ENCODE results near the gene MUC5AC.
"Not testable (repeated sequence)": the region's sequence is repeated elsewhere in the genome, so short reads cannot be mapped to it uniquely, and the experiment has no call there.

MUC5AC gene

GRCh38 chr11:1237128-1237580 lies 79.4 kb downstream of the MUC5AC start:
- DNase-seq (ENCODE audit: low read depth), result no peak

DNA sequence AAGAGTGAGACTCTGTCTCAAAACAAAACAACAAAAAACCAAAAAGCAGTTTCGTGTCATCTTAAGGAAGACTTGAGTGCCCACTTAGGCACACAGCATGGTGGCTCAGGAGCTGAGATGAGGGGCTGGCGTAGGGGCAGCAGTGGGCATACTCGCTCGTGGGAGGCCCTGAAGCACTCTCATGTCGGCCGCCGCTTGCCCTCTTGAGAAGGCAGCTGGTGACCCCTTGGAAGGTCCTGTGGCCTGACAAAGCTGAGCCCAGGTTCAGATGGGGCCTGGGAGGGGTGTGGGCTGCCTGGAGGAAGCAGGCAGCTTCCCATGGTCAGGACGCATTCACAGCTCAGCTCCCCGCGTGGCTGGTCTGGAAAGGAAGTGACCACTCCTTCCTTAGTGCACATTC lies 80.1 kb downstream of the MUC5AC start:
- no peak for DNase-seq (ENCODE audit: low read depth)

- no peak for DNase-seq (ENCODE audit: low read depth)
Observed at GRCh38 chr11:1238767-1239595, 81.2 kb downstream of the MUC5AC start.

DNA sequence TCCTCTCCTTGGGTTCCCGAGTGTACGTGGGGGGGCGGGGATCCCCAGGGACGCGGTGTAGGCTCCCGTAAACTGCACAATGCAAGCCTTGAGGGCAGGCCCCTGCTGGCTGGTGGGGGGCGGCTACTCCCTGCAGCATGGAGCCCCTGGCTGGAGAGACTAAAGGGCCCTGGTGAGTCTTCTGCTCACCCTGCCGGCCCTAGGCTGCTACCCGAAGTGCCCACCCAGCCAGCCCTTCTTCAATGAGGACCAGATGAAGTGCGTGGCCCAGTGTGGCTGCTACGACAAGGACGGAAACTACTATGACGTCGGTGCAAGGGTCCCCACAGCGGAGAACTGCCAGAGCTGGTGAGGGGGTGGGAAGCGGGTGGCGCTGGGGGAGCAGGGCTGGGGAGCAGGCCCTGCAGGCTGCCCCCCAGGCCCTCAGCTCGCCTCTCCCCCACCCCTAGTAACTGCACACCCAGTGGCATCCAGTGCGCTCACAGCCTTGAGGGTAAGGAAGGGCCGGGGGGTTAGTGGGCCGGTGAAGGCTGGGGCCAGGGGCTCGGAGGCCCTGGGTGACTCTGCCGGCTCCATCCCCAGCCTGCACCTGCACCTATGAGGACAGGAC lies 81.9 kb downstream of the MUC5AC start:
- no peak for DNase-seq (ENCODE audit: low read depth)

DNA sequence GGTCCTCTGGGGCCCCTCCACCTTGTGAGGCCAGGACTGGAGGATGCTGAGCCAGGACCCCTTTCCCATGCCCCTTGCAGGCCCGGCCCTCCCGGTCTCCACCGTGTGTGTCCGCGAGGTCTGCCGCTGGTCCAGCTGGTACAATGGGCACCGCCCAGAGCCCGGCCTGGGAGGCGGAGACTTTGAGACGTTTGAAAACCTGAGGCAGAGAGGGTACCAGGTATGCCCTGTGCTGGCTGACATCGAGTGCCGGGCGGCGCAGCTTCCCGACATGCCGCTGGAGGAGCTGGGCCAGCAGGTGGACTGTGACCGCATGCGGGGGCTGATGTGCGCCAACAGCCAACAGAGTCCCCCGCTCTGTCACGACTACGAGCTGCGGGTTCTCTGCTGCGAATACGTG lies 83.0 kb downstream of the MUC5AC start:
- no peak for DNase-seq (ENCODE audit: low read depth)

DNA sequence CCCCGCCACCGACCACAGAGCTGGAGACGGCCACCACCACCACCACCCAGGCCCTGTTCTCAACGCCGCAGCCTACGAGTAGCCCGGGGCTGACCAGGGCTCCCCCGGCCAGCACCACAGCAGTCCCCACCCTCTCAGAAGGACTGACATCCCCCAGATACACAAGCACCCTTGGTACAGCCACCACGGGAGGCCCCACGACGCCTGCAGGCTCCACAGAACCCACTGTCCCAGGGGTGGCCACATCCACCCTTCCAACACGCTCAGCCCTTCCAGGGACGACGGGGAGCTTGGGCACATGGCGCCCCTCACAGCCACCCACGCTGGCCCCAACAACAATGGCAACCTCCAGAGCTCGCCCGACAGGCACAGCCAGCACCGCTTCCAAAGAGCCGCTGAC lies 84.0 kb downstream of the MUC5AC start:
- no peak for DNase-seq (ENCODE audit: low read depth)

- no peak for DNase-seq (ENCODE audit: low read depth)
Observed at GRCh38 chr11:1242289-1242688, 84.5 kb downstream of the MUC5AC start.

DNA sequence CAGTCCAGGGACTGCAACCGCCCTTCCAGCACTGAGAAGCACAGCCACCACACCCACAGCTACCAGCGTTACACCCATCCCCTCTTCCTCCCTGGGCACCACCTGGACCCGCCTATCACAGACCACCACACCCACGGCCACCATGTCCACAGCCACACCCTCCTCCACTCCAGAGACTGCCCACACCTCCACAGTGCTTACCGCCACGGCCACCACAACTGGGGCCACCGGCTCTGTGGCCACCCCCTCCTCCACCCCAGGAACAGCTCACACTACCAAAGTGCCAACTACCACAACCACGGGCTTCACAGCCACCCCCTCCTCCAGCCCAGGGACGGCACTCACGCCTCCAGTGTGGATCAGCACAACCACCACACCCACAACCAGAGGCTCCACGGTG lies 85.0 kb downstream of the MUC5AC start:
- DNase-seq (ENCODE audit: low read depth), result not testable (repeated sequence)

GRCh38 chr11:1243521-1243920 lies 85.8 kb downstream of the MUC5AC start:
- not testable (repeated sequence) for DNase-seq (ENCODE audit: low read depth)

GRCh38 chr11:1244557-1244956 lies 86.8 kb downstream of the MUC5AC start:
- DNase-seq (ENCODE audit: low read depth), result not testable (repeated sequence)

DNA sequence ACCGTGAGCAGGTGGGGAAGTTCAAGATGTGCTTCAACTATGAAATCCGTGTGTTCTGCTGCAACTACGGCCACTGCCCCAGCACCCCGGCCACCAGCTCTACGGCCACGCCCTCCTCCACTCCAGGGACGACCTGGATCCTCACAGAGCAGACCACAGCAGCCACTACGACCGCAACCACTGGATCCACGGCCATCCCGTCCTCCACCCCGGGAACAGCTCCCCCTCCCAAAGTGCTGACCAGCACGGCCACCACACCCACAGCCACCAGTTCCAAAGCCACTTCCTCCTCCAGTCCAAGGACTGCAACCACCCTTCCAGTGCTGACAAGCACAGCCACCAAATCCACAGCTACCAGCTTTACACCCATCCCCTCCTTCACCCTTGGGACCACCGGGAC lies 88.0 kb downstream of the MUC5AC start:
- not testable (repeated sequence) for DNase-seq (ENCODE audit: low read depth)

GRCh38 chr11:1246301-1246700 lies 88.5 kb downstream of the MUC5AC start:
- DNase-seq (ENCODE audit: low read depth), result not testable (repeated sequence)

DNA sequence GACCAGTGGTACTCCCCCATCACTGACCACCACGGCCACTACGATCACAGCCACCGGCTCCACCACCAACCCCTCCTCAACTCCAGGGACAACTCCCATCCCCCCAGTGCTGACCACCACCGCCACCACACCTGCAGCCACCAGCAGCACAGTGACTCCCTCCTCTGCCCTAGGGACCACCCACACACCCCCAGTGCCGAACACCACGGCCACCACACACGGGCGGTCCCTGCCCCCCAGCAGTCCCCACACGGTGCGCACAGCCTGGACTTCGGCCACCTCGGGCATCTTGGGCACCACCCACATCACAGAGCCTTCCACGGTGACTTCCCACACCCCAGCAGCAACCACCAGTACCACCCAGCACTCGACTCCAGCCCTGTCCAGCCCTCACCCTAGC lies 89.3 kb downstream of the MUC5AC start:
- DNase-seq (ENCODE audit: low read depth), result not testable (repeated sequence)

DNA sequence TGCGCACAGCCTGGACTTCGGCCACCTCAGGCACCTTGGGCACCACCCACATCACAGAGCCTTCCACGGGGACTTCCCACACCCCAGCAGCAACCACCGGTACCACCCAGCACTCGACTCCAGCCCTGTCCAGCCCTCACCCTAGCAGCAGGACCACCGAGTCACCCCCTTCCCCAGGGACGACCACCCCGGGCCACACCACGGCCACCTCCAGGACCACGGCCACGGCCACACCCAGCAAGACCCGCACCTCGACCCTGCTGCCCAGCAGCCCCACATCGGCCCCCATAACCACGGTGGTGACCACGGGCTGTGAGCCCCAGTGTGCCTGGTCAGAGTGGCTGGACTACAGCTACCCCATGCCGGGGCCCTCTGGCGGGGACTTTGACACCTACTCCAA lies 91.2 kb downstream of the MUC5AC start:
- DNase-seq (ENCODE audit: low read depth), result not testable (repeated sequence)

- DNase-seq (ENCODE audit: low read depth), result not testable (repeated sequence)
Observed at GRCh38 chr11:1250411-1250810, 92.7 kb downstream of the MUC5AC start.
